Panc1 (cell line): ENCODE results near the gene KRR1.
A peak's percentile ranks its signal among the peaks of the same experiment; 100 is the strongest.

Experiments
- CTCF ChIP-seq: fragments of 450-650 bp; IDR thresholded peaks from 2 replicates; pipeline ENCODE4 v1.5.1; 2017; ENCODE audit warnings: mild to moderate bottlenecking
- POLR2AphosphoS5 ChIP-seq: IDR thresholded peaks from 2 replicates; pipeline ENCODE4 v1.6.1; 2012; ENCODE audit warnings: mild to moderate bottlenecking, low read depth, low read length, moderate library complexity

GRCh38 chr12:75526655-75527511, 15.5 kb upstream of the KRR1 start:
- peak; percentile 71 for TF ChIP-seq CTCF
- no peak for TF ChIP-seq POLR2AphosphoS5
